Measurements from ENCODE around the gene CREB3. TPM values are rescaled to one million over a fixed set of nuclear protein-coding genes. Genes with fewer than 3 reads are reported as not detected.

CREB3 gene
- total and polyA plus RNA-seq, 4 donors = 39.5 to 62.0 (median 48.7) TPM

- DNase-seq (peak; percentile 63 to 83), ATAC-seq (ENCODE audit: low FRiP score) (peak; percentile 66)
- intact Hi-C loops (cut with DNase I) = no loop called here
- Histone ChIP-seq H3K27ac (ENCODE audit: low read depth in 1 of 2, low read length in 2 of 2) (peak overlapping the region; percentile 97 to 99), H3K4me1 (ENCODE audit: control insufficient read depth in 1 of 2, insufficient read depth in 2 of 2, low read length in 2 of 2) (no peaks in the 10 kb centered on the region), H3K9me3 (ENCODE audit: control insufficient read depth, low read length) (no peaks in the 10 kb centered on the region), H3K36me3 (ENCODE audit: control insufficient read depth in 1 of 2, insufficient read depth in 2 of 2, low read length in 1 of 2) (peaks cover 6 to 27% of the 10 kb centered on the region in 2 donors), H3K27me3 (ENCODE audit: control insufficient read depth in 1 of 2, insufficient read depth in 2 of 2, low read length in 1 of 2) (no peaks in the 10 kb centered on the region), H3K4me3 (ENCODE audit: low read length in 2 of 2) (no peak overlapping the region)
- 28 to 29% methylated on average over 9 of the region's 9 CpGs for WGBS, 2 donors
Observed at GRCh38 chr9:35696520-35697215, 35.8 kb upstream of the CREB3 start.

- no peaks in the 10 kb centered on the region for H3K9me3 ChIP-seq (ENCODE audit: control insufficient read depth, low read length)
- WGBS, 2 donors = 64 to 73% methylated on average over 14 of the region's 14 CpGs
- no peaks in the 10 kb centered on the region for H3K27me3 ChIP-seq (ENCODE audit: control insufficient read depth in 1 of 2, insufficient read depth in 2 of 2, low read length in 1 of 2)
- peak; percentile 35 for ATAC-seq (ENCODE audit: low FRiP score)
- H3K36me3 ChIP-seq (ENCODE audit: control insufficient read depth in 1 of 2, insufficient read depth in 2 of 2, low read length in 1 of 2) = peaks cover 6 to 30% of the 10 kb centered on the region in 2 donors
- H3K27ac ChIP-seq (ENCODE audit: low read depth in 1 of 2, low read length in 2 of 2) = peak overlapping the region; percentile 72 to 97
- peak in 1 of 2 donors; percentile 70 for DNase-seq
- H3K4me3 ChIP-seq (ENCODE audit: low read length in 2 of 2) = no peak overlapping the region
- intact Hi-C loops (cut with DNase I) = no loop called here
- no peaks in the 10 kb centered on the region for H3K4me1 ChIP-seq (ENCODE audit: control insufficient read depth in 1 of 2, insufficient read depth in 2 of 2, low read length in 2 of 2)
Observed at GRCh38 chr9:35697486-35697885, 35.0 kb upstream of the CREB3 start.

- DNase-seq (peak in 1 of 2 donors; percentile 65), ATAC-seq (ENCODE audit: low FRiP score) (no peak)
- intact Hi-C loops (cut with DNase I) = loop anchor here (2.0 kb wide), 2 partner anchors 21 to 29 kb away; no protein-coding TSS in a partner anchor
- Histone ChIP-seq H3K4me1 (ENCODE audit: control insufficient read depth in 1 of 2, insufficient read depth in 2 of 2, low read length in 2 of 2) (no peaks in the 10 kb centered on the region), H3K27me3 (ENCODE audit: control insufficient read depth in 1 of 2, insufficient read depth in 2 of 2, low read length in 1 of 2) (no peaks in the 10 kb centered on the region), H3K36me3 (ENCODE audit: control insufficient read depth in 1 of 2, insufficient read depth in 2 of 2, low read length in 1 of 2) (peaks cover 6 to 33% of the 10 kb centered on the region in 2 donors), H3K27ac (ENCODE audit: low read depth in 1 of 2, low read length in 2 of 2) (peak overlapping the region in 1 of 2 donors; percentile 72), H3K9me3 (ENCODE audit: control insufficient read depth, low read length) (no peaks in the 10 kb centered on the region), H3K4me3 (ENCODE audit: low read length in 2 of 2) (no peak overlapping the region)
- 82 to 85% methylated on average over 5 of the region's 5 CpGs for WGBS, 2 donors
Observed at GRCh38 chr9:35698231-35698630, 34.2 kb upstream of the CREB3 start.

DNA sequence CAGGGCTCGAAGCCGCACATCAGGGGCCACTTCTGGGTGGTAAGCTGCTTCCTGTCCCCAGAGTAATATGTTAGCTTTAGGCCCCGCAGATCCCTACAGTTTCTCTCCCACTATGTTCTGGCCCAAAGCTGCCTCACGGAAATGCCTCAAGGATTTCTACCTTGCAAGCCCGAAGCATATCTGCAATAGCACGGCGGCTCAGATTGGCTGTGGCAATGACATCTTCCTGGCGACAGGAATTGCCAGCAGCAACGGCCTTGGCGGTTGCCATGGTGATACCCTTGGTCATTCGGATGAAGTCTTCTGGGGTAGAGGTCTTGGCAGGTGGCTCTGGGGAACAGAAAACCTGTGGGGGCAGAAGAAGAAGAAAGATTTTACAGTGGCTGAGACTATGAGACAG, 32.4 kb upstream of the CREB3 start:
- Histone ChIP-seq H3K9me3 (ENCODE audit: control insufficient read depth, low read length) (no peaks in the 10 kb centered on the region), H3K27me3 (ENCODE audit: control insufficient read depth in 1 of 2, insufficient read depth in 2 of 2, low read length in 1 of 2) (no peaks in the 10 kb centered on the region), H3K4me1 (ENCODE audit: control insufficient read depth in 1 of 2, insufficient read depth in 2 of 2, low read length in 2 of 2) (no peaks in the 10 kb centered on the region), H3K36me3 (ENCODE audit: control insufficient read depth in 1 of 2, insufficient read depth in 2 of 2, low read length in 1 of 2) (peaks cover 10 to 49% of the 10 kb centered on the region in 2 donors), H3K4me3 (ENCODE audit: low read length in 2 of 2) (no peak overlapping the region), H3K27ac (ENCODE audit: low read depth in 1 of 2, low read length in 2 of 2) (peak overlapping the region in 1 of 2 donors; percentile 72)
- intact Hi-C loops (cut with DNase I) = no loop called here
- WGBS, 2 donors = 78 to 80% methylated on average over 11 of the region's 11 CpGs
- peak; percentile 26 to 57 for DNase-seq
- ATAC-seq (ENCODE audit: low FRiP score) = no peak

DNA sequence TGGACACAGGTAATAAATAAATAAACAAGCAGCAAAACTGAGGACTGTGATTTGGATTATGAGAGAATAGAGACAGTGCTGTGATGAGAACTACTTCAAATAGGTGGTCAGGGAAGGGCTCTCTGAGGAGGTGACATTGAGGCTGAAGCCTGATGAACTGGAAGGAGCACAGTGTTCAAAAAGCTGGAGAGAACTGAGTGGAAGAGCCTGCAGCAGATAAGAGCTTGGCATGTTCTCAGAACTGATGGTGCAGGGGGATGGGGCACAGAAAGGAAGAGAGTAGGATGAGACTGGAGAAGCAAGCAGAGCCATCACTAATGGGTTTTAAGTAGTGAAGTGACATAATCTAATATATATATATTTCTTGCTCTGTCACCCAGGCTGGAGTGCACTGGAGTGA, 31.5 kb upstream of the CREB3 start:
- H3K27me3 ChIP-seq (ENCODE audit: control insufficient read depth in 1 of 2, insufficient read depth in 2 of 2, low read length in 1 of 2) = no peaks in the 10 kb centered on the region
- peak in 1 of 2 donors; percentile 2 for DNase-seq
- intact Hi-C loops (cut with DNase I) = no loop called here
- peak overlapping the region in 1 of 2 donors; percentile 26 for H3K27ac ChIP-seq (ENCODE audit: low read depth in 1 of 2, low read length in 2 of 2)
- peaks cover 15 to 56% of the 10 kb centered on the region in 2 donors for H3K36me3 ChIP-seq (ENCODE audit: control insufficient read depth in 1 of 2, insufficient read depth in 2 of 2, low read length in 1 of 2)
- no peaks in the 10 kb centered on the region for H3K4me1 ChIP-seq (ENCODE audit: control insufficient read depth in 1 of 2, insufficient read depth in 2 of 2, low read length in 2 of 2)
- no peak overlapping the region for H3K4me3 ChIP-seq (ENCODE audit: low read length in 2 of 2)
- no peak for ATAC-seq (ENCODE audit: low FRiP score)
- no peaks in the 10 kb centered on the region for H3K9me3 ChIP-seq (ENCODE audit: control insufficient read depth, low read length)

DNA sequence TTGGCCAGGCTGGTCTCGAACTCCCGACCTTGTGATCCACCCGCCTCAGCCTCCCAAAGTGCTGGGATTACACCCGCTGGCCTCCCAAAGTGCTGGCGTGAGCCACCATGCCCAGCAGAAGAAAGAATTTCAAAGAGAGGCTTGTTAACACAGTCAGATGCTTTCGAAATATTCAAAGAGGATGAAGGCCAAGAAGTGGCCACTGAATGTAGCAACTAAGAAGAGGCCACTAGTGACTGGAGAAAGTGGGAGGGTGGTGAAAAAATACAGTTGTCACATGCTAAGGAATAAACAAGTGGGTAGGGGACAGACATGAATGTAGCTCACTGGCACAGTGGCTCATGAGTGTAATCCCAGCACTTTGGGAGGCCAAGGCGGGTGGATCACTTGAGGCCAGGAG, 29.8 kb upstream of the CREB3 start:
- intact Hi-C loops (cut with DNase I) = no loop called here
- H3K27ac ChIP-seq (ENCODE audit: low read depth in 1 of 2, low read length in 2 of 2) = no peak overlapping the region
- WGBS, 2 donors = 97 to 100% methylated on average over 7 of the region's 7 CpGs

GRCh38 chr9:35703906-35704672, 28.4 kb upstream of the CREB3 start:
- no peaks in the 10 kb centered on the region for H3K27me3 ChIP-seq (ENCODE audit: control insufficient read depth in 1 of 2, insufficient read depth in 2 of 2, low read length in 1 of 2)
- H3K9me3 ChIP-seq (ENCODE audit: control insufficient read depth, low read length) = no peaks in the 10 kb centered on the region
- peak; percentile 33 to 72 for DNase-seq
- H3K36me3 ChIP-seq (ENCODE audit: control insufficient read depth in 1 of 2, insufficient read depth in 2 of 2, low read length in 1 of 2) = peaks cover 15 to 60% of the 10 kb centered on the region in 2 donors
- 91 to 92% methylated on average over 26 of the region's 26 CpGs for whole genome bisulfite sequencing, 2 donors
- no peak overlapping the region for H3K27ac ChIP-seq (ENCODE audit: low read depth in 1 of 2, low read length in 2 of 2)
- no peak for ATAC-seq (ENCODE audit: low FRiP score)
- intact Hi-C loops (cut with DNase I) = no loop called here
- no peak overlapping the region for H3K4me3 ChIP-seq (ENCODE audit: low read length in 2 of 2)
- no peaks in the 10 kb centered on the region for H3K4me1 ChIP-seq (ENCODE audit: control insufficient read depth in 1 of 2, insufficient read depth in 2 of 2, low read length in 2 of 2)

More for the DNA sequence above, 29.8 kb upstream of the CREB3 start:
- no peaks in the 10 kb centered on the region for H3K9me3 ChIP-seq (ENCODE audit: control insufficient read depth, low read length)
- H3K27me3 ChIP-seq (ENCODE audit: control insufficient read depth in 1 of 2, insufficient read depth in 2 of 2, low read length in 1 of 2) = no peaks in the 10 kb centered on the region
- no peaks in the 10 kb centered on the region for H3K4me1 ChIP-seq (ENCODE audit: control insufficient read depth in 1 of 2, insufficient read depth in 2 of 2, low read length in 2 of 2)
- peaks cover 15 to 64% of the 10 kb centered on the region in 2 donors for H3K36me3 ChIP-seq (ENCODE audit: control insufficient read depth in 1 of 2, insufficient read depth in 2 of 2, low read length in 1 of 2)
- DNase-seq (peak in 1 of 2 donors; percentile 25), ATAC-seq (ENCODE audit: low FRiP score) (no peak)
- H3K4me3 ChIP-seq (ENCODE audit: low read length in 2 of 2) = no peak overlapping the region

GRCh38 chr9:35705372-35705771, 27.1 kb upstream of the CREB3 start:
- peak; percentile 16 to 55 for DNase-seq
- no peak for ATAC-seq (ENCODE audit: low FRiP score)
- Histone ChIP-seq H3K27ac (ENCODE audit: low read depth in 1 of 2, low read length in 2 of 2) (no peak overlapping the region), H3K36me3 (ENCODE audit: control insufficient read depth in 1 of 2, insufficient read depth in 2 of 2, low read length in 1 of 2) (peaks cover 10 to 48% of the 10 kb centered on the region in 2 donors), H3K4me1 (ENCODE audit: control insufficient read depth in 1 of 2, insufficient read depth in 2 of 2, low read length in 2 of 2) (no peaks in the 10 kb centered on the region), H3K4me3 (ENCODE audit: low read length in 2 of 2) (no peak overlapping the region), H3K27me3 (ENCODE audit: control insufficient read depth in 1 of 2, insufficient read depth in 2 of 2, low read length in 1 of 2) (no peaks in the 10 kb centered on the region), H3K9me3 (ENCODE audit: control insufficient read depth, low read length) (no peaks in the 10 kb centered on the region)
- WGBS, 2 donors = 61 to 66% methylated on average over 8 of the region's 8 CpGs
- intact Hi-C loops (cut with DNase I) = no loop called here

All from aorta (tissue), 5 donors.